ENCODE data around the gene ZNF222.

Gene ZNF222

GRCh38 chr19:44025217-44025936 is at the start of gene ZNF222:
ZNF222 (plus strand) TSS chr19:44025379; CDS start chr19:44025437, 58 bp downstream.
- TF ChIP-seq CTCF (conservative IDR thresholded peaks at IDR 0.05; ENCODE audit: low read depth, low read length), result no peak
- peak; percentile 50 for DNase-seq (ENCODE audit: low read depth)
- H3K4me3 ChIP-seq (ENCODE audit: low read length), result peak within 1 kb of the TSS; percentile 92

GRCh38 chr19:43976732-43977131 is 48.4 kb upstream of the ZNF222 start:
- no peak overlapping the region for H3K4me3 ChIP-seq (ENCODE audit: low read length)
- DNase-seq (ENCODE audit: low read depth), result no peak
- TF ChIP-seq CTCF (conservative IDR thresholded peaks at IDR 0.05; ENCODE audit: low read depth, low read length), result no peak

GRCh38 chr19:43983544-43983911 is 41.7 kb upstream of the ZNF222 start:
- peak overlapping the region; percentile 93 for H3K4me3 ChIP-seq (ENCODE audit: low read length)
- no peak for TF ChIP-seq CTCF (conservative IDR thresholded peaks at IDR 0.05; ENCODE audit: low read depth, low read length)
- no peak for DNase-seq (ENCODE audit: low read depth)

GRCh38 chr19:43983912-43984686 is 41.1 kb upstream of the ZNF222 start, which contains the start of gene ZNF155:
ZNF155 (plus strand) TSS chr19:43984188; CDS start chr19:43988544, 4,356 bp downstream.
- H3K4me3 ChIP-seq (ENCODE audit: low read length), result peak within 1 kb of the TSS; percentile 93
- TF ChIP-seq CTCF (conservative IDR thresholded peaks at IDR 0.05; ENCODE audit: low read depth, low read length), result no peak
- DNase-seq (ENCODE audit: low read depth), result peak; percentile 91

- H3K4me3 ChIP-seq (ENCODE audit: low read length), result peak overlapping the region; percentile 93
- no peak for TF ChIP-seq CTCF (conservative IDR thresholded peaks at IDR 0.05; ENCODE audit: low read depth, low read length)
- DNase-seq (ENCODE audit: low read depth), result no peak
Measured at GRCh38 chr19:43984687-43985000, 40.5 kb upstream of the ZNF222 start.

GRCh38 chr19:43997631-43998290 is 27.4 kb upstream of the ZNF222 start:
- no peak for TF ChIP-seq CTCF (conservative IDR thresholded peaks at IDR 0.05; ENCODE audit: low read depth, low read length)
- no peak for DNase-seq (ENCODE audit: low read depth)
- no peak overlapping the region for H3K4me3 ChIP-seq (ENCODE audit: low read length)
